Neuronal stem cell (in vitro differentiated cells): ENCODE data around the gene DNAH8.

Experiments used
- DNase-seq: peaks from one replicate; pipeline ENCODE4 v3.0.0-alpha.2; 2013; ENCODE audit warnings: low spot score
- H2AFZ ChIP-seq: one replicate; pipeline ENCODE4 v1.6.1; 2013; ENCODE audit warnings: mild to moderate bottlenecking, low read length, inconsistent platforms
- H2AK5ac ChIP-seq: 2 replicates; pipeline ENCODE4 v1.6.1; 2013; ENCODE audit warnings: low read depth, mild to moderate bottlenecking, inconsistent platforms, low read length, moderate library complexity, mixed read lengths
- H2BK120ac ChIP-seq: 2 replicates; pipeline ENCODE4 v1.6.1; 2013; ENCODE audit warnings: low read depth, mild to moderate bottlenecking, inconsistent platforms, low read length, moderate library complexity, mixed read lengths
- H2BK12ac ChIP-seq: one replicate; pipeline ENCODE4 v1.6.1; 2013; ENCODE audit warnings: low read length, inconsistent platforms
- H2BK15ac ChIP-seq: 2 replicates; pipeline ENCODE4 v1.6.1; 2013; ENCODE audit warnings: mild to moderate bottlenecking, low read length, inconsistent platforms, mixed read lengths
- H2BK5ac ChIP-seq: one replicate; pipeline ENCODE4 v1.6.1; 2013; ENCODE audit warnings: inconsistent platforms, mild to moderate bottlenecking, low read length, moderate library complexity
- H3K14ac ChIP-seq: one replicate; pipeline ENCODE4 v1.6.1; 2013; ENCODE audit warnings: low read length, inconsistent platforms
- H3K18ac ChIP-seq: 2 replicates; pipeline ENCODE4 v1.6.1; 2013; ENCODE audit warnings: low read length, inconsistent platforms
- H3K23ac ChIP-seq: 2 replicates; pipeline ENCODE4 v1.6.1; 2013; ENCODE audit warnings: low read depth, mild to moderate bottlenecking, mixed read lengths, low read length, inconsistent platforms; ENCODE audit not compliant: poor library complexity
- H3K27ac ChIP-seq: replicated peaks from 3 replicates; pipeline ENCODE4 v1.5.1; 2013; ENCODE audit warnings: low read length, inconsistent platforms
- H3K27me3 ChIP-seq, 3 experiments: 2 replicates each; pipeline ENCODE4 v1.6.1; 2013; ENCODE audit warnings: low read length in 3 of 3, mild to moderate bottlenecking in 2 of 3, inconsistent platforms in 1 of 3, low read depth in 1 of 3, mixed read lengths in 1 of 3, moderate library complexity in 1 of 3; ENCODE audit not compliant: control insufficient read depth in 3 of 3, insufficient read depth in 3 of 3
- H3K36me3 ChIP-seq, 2 donors: replicated peaks in 1 of 2; 2 replicates each; pipeline ENCODE4 v1.6.1; 2013; ENCODE audit warnings: low read length in 2 of 2; ENCODE audit not compliant: control insufficient read depth in 2 of 2, insufficient read depth in 2 of 2
- H3K4ac ChIP-seq: 2 replicates; pipeline ENCODE4 v1.6.1; 2013; ENCODE audit warnings: inconsistent platforms, mild to moderate bottlenecking, low read length, moderate library complexity
- H3K4me1 ChIP-seq, 2 donors: 1 replicate in 1 of 2; 2 replicates in 1 of 2; pipeline ENCODE4 v1.6.1; 2013; ENCODE audit warnings: low read length in 2 of 2, low read depth in 1 of 2; ENCODE audit not compliant: control insufficient read depth in 2 of 2, insufficient read depth in 1 of 2
- H3K4me2 ChIP-seq: one replicate; pipeline ENCODE4 v1.6.1; 2013; ENCODE audit warnings: mild to moderate bottlenecking, low read length, inconsistent platforms; ENCODE audit not compliant: insufficient read depth, poor library complexity, severe bottlenecking
- H3K4me3 ChIP-seq, 2 donors: 2 replicates each; pipeline ENCODE4 v1.5.1; 2013; ENCODE audit warnings: low read length in 2 of 2, mild to moderate bottlenecking in 2 of 2, inconsistent platforms in 1 of 2, moderate library complexity in 1 of 2
- H3K79me1 ChIP-seq: one replicate; pipeline ENCODE4 v1.6.1; 2013; ENCODE audit warnings: low read depth, mild to moderate bottlenecking, inconsistent platforms, low read length, moderate library complexity
- H3K9ac ChIP-seq: one replicate; pipeline ENCODE4 v1.6.1; 2013; ENCODE audit warnings: mild to moderate bottlenecking, low read depth, low read length, inconsistent platforms; ENCODE audit not compliant: poor library complexity
- H3K9me3 ChIP-seq, 2 donors: replicated peaks in 1 of 2; 2 replicates each; pipeline versions ENCODE3 to v1.6.1; 2013; ENCODE audit warnings: low read length in 2 of 2, mild to moderate bottlenecking in 2 of 2, inconsistent platforms in 1 of 2, low read depth in 1 of 2, mixed read lengths in 1 of 2, moderate library complexity in 1 of 2; ENCODE audit not compliant: control insufficient read depth in 2 of 2, insufficient read depth in 1 of 2
- H4K8ac ChIP-seq: one replicate; pipeline ENCODE4 v1.6.1; 2013; ENCODE audit warnings: low read depth, mild to moderate bottlenecking, inconsistent platforms, low read length, moderate library complexity
- H4K91ac ChIP-seq: one replicate; pipeline ENCODE4 v1.6.1; 2013; ENCODE audit warnings: low read length, low read depth, mild to moderate bottlenecking, inconsistent platforms; ENCODE audit not compliant: poor library complexity
- WGBS, 2 donors: extraction: QIAGEN DNeasy Blood & Tissue Kit; methylation state at CpG; one replicate each; pipeline ENCODE4 v1.1.7; 2013; ENCODE audit warnings: missing lambda C conversion rate in 2 of 2, mixed read lengths in 1 of 2; ENCODE audit not compliant: insufficient read length in 2 of 2, insufficient replicate concordance in 1 of 2; ENCODE audit errors: extremely low coverage in 2 of 2; 5-methylcytosine and 5-hydroxymethylcytosine counted together

DNAH8 gene

DNA sequence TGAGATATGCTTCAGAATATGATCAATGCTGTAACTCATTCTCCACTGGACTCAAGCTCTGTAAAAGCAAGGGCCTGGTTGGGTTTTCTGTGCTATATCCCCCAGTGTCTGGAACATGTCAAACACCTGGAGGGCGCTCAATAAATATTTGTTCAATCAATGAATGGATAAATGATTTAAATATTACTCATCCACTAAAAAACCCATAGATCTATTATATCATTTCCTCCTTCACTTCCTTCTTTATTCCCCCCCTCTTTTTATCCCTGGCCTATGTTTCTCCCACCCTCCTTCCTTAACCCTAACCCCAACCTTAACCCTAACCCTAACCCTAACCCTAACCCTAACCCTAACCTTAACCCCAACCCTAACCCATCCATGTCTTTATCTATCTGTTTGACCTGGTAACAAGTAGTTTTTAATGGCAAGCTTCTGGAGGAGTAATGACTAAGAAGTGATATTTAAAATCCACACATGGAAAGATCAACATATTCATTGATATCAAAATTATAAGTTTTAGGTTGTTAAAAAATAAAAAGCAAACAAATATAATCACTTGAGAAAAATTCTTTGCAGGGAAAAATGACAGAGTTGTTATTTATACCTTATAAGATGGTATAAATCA lies 229.7 kb downstream of the DNAH8 start:
- Histone ChIP-seq H3K4ac (no peak overlapping the region), H3K9ac (no peak overlapping the region), H2AK5ac (no peak overlapping the region), H3K4me3 (no peak overlapping the region), H3K36me3 (no peaks in the 10 kb centered on the region), H3K9me3 (no peaks in the 10 kb centered on the region), H3K18ac (no peak overlapping the region), H2BK12ac (no peak overlapping the region), H2AFZ (no peak overlapping the region), H3K79me1 (no peaks in the 10 kb centered on the region), H2BK15ac (no peak overlapping the region), H3K23ac (no peak overlapping the region), H3K4me2 (no peak overlapping the region), H3K27ac (no peak overlapping the region), H2BK5ac (no peak overlapping the region), H4K91ac (no peak overlapping the region), H3K4me1 (peaks cover 0 to 2% of the 10 kb centered on the region in 2 donors), H3K27me3 (no peaks in the 10 kb centered on the region), H2BK120ac (no peak overlapping the region), H4K8ac (no peak overlapping the region), H3K14ac (no peak overlapping the region)
- no peak for DNase-seq
- WGBS, 2 donors: no CpG with 5 or more reads among the region's 1 CpG

DNA sequence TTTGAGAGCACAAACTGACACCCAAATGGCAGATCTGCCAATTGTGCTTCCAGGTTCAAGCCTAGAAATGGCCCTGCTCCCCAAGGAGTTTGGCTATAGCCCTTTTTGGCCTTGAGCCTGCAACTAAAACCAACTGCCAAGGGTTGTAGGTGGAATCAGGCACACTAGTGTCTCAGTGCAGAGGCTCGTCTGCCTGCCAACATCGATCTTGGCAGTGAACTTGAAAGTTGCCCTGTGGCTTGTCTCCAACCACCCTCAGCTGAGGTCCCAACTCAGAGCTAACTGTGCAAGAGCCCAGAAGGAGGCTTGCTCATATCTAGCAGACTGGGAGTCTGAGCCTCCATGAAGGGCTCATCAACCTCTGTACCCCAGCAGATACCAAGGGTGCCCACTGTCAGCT lies 240.8 kb downstream of the DNAH8 start:
- Histone ChIP-seq H4K91ac (no peak overlapping the region), H3K4ac (no peak overlapping the region), H4K8ac (no peak overlapping the region), H3K9me3 (no peaks in the 10 kb centered on the region), H2BK12ac (no peak overlapping the region), H2AFZ (no peak overlapping the region), H3K18ac (no peak overlapping the region), H2AK5ac (no peak overlapping the region), H3K4me3 (no peak overlapping the region), H3K23ac (no peak overlapping the region), H3K14ac (no peak overlapping the region), H3K36me3 (no peaks in the 10 kb centered on the region), H3K4me1 (no peaks in the 10 kb centered on the region), H2BK5ac (no peak overlapping the region), H3K79me1 (no peaks in the 10 kb centered on the region), H3K9ac (no peak overlapping the region), H3K4me2 (no peak overlapping the region), H2BK15ac (no peak overlapping the region), H3K27ac (no peak overlapping the region), H3K27me3 (no peaks in the 10 kb centered on the region), H2BK120ac (no peak overlapping the region)
- WGBS, 2 donors: no CpG with 5 or more reads among the region's 2 CpGs
- no peak for DNase-seq

DNA sequence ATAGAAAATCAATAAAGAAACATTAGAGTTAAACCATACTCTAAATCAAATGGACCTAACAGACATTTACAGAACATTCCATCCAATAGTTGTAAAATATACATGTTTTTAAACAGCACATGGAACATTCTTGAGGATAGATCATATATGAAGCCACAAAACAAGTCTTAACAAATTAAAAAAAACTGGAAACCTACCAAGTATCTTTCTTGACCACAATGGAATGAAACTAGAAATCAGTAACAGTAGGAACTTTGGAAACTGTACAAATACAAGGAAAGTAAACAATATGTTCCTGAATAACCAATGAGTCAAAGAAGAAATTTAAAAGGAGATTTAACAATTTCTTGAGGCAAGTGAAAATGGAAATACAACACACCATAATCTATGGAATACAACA lies 242.3 kb downstream of the DNAH8 start:
- Histone ChIP-seq H4K8ac (no peak overlapping the region), H3K27me3 (no peaks in the 10 kb centered on the region), H4K91ac (no peak overlapping the region), H3K23ac (no peak overlapping the region), H2AFZ (no peak overlapping the region), H3K4me1 (no peaks in the 10 kb centered on the region), H2BK15ac (no peak overlapping the region), H2BK120ac (no peak overlapping the region), H3K4ac (no peak overlapping the region), H3K27ac (no peak overlapping the region), H3K36me3 (no peaks in the 10 kb centered on the region), H2BK5ac (no peak overlapping the region), H3K4me3 (no peak overlapping the region), H3K4me2 (no peak overlapping the region), H3K9me3 (no peaks in the 10 kb centered on the region), H3K14ac (no peak overlapping the region), H2AK5ac (no peak overlapping the region), H3K9ac (no peak overlapping the region), H2BK12ac (no peak overlapping the region), H3K79me1 (no peaks in the 10 kb centered on the region), H3K18ac (no peak overlapping the region)
- no peak for DNase-seq

DNA sequence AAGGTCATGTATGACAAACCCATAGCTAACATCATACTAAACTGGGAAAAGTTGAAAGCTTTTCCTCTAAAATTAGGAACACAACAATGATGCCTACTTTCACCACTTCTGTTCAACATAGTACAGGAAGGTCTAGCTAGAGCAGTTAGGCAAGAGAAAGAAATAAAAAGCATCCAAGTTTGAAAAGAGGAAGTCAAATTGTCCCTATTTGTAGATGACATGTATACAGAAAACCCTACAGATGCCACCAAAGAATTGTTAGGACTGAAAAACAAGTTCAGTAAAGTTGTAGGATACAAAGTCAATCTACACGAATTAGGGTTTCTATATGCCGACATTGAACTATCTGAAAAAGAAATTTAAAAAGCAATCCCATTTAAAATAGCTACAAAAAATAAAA lies 244.0 kb downstream of the DNAH8 start:
- H2AK5ac ChIP-seq: no peak overlapping the region
- no peaks in the 10 kb centered on the region for H3K36me3 ChIP-seq
- H3K23ac ChIP-seq: no peak overlapping the region
- H3K79me1 ChIP-seq: no peaks in the 10 kb centered on the region
- H2BK15ac ChIP-seq: no peak overlapping the region
- H3K4ac ChIP-seq: no peak overlapping the region
- H3K4me2 ChIP-seq: no peak overlapping the region
- no peak overlapping the region for H2BK120ac ChIP-seq
- no peak overlapping the region for H3K9ac ChIP-seq
- no peak overlapping the region for H2BK12ac ChIP-seq
- DNase-seq: no peak
- no peak overlapping the region for H3K18ac ChIP-seq
- no peaks in the 10 kb centered on the region for H3K9me3 ChIP-seq
- H3K27me3 ChIP-seq: no peaks in the 10 kb centered on the region
- no peaks in the 10 kb centered on the region for H3K4me1 ChIP-seq
- H4K91ac ChIP-seq: no peak overlapping the region
- no peak overlapping the region for H3K14ac ChIP-seq
- WGBS, 2 donors: no CpG with 5 or more reads among the region's 2 CpGs
- H2AFZ ChIP-seq: no peak overlapping the region
- no peak overlapping the region for H3K4me3 ChIP-seq
- H2BK5ac ChIP-seq: no peak overlapping the region
- H3K27ac ChIP-seq: no peak overlapping the region
- H4K8ac ChIP-seq: no peak overlapping the region
